ENCODE data around the gene TARP.

TARP gene

DNA sequence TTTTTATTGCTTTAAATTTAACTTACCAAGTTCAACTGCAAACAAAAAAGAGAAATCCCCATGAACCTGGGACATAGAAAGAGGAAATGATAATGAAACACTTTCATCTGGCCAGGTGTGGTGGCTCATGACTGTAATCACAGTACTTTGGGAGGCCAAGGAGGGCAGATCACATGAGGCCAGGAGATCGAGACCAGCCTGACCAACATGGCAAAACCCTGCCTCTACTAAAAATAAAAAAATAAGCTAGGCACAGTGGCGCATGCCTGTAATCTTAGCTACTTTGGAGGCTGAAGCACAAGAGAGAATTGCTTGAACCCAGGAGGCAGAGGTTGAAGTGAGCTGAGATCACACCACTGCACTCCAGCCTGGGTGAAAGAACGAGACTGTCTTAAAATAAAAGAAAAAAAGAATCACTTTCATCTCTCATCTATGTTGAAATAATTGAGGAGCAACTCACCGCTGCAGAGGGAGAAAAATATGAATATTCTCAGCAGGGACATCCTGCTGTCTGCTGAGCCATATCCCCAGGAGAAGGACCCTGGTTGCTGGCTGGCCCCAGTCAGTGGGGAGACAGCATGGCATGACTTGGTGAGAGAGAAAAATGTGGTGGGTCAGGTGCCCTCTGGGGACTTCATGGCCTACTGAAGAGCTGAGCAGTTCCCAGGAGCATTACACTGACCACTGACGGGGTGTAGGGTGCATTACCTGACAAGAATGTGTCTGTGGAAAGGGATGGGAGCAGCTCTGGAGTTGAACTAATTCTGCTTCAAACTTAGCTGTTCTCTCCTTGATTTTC is 22.8 kb upstream of the TARP start:
- Mint-ChIP-seq H3K4me3 (peak overlapping the region in 1 of 10 donors; percentile 4), H3K27ac (peak overlapping the region in 1 of 10 donors; percentile 69), H3K4me1 (peaks cover 0 to 47% (median 0%) of the 10 kb centered on the region in 4 donors), H3K36me3 (no peaks in the 10 kb centered on the region), H3K9me3 (no peaks in the 10 kb centered on the region), H3K27me3 (no peaks in the 10 kb centered on the region)
- POLR2A ChIA-PET: no interaction called here
- DNase-seq (no peak), ATAC-seq (no peak)

DNA sequence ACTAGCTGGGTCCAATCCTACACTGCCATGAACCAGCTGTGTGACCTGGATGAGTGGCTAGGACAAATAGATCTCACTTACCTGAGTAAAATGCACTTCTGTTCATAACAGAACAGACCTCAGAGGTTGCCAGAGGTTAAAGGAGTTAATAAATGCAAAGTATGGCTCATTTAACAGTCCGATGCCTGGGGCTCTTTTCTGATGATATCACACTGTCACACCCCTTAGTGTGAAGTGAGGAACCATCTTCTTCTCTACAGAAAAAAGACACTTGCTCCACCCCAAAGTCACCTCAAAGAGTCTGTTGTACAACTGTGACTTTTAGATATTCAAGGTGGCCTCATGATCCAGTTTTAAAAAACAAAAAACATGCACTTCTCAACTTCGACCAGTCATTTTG is 21.5 kb upstream of the TARP start:
- no peak overlapping the region for H3K27ac Mint-ChIP-seq
- H3K9me3 Mint-ChIP-seq: no peaks in the 10 kb centered on the region
- H3K4me1 Mint-ChIP-seq: peaks cover 0 to 35% (median 0%) of the 10 kb centered on the region in 4 donors
- no peak for ATAC-seq
- DNase-seq: no peak
- no peaks in the 10 kb centered on the region for H3K27me3 Mint-ChIP-seq
- POLR2A ChIA-PET: no interaction called here
- H3K4me3 Mint-ChIP-seq: no peak overlapping the region
- no peaks in the 10 kb centered on the region for H3K36me3 Mint-ChIP-seq

DNA sequence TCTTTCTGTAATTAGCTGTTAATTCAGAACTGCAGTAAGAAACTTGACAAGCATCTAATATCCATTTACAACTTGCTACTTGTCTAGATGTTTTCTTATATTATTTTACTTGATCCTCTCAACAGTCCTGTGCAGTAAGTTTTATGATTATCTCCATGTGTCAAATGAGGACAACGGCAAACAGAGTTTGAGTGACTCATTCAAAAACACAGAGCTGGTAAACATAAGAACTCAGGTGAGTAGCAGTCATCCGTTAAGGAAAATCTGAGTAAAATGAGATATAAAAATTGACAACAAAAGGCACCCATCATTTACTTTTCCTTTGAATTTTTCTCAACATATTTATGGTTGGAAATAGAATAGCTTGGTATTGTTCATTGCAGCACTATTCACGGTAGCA is 19.0 kb upstream of the TARP start:
- no peaks in the 10 kb centered on the region for H3K36me3 Mint-ChIP-seq
- peaks cover 0 to 28% (median 0%) of the 10 kb centered on the region in 4 donors for H3K4me1 Mint-ChIP-seq
- H3K27ac Mint-ChIP-seq: no peak overlapping the region
- ATAC-seq (no peak), DNase-seq (no peak)
- H3K27me3 Mint-ChIP-seq: no peaks in the 10 kb centered on the region
- H3K4me3 Mint-ChIP-seq: no peak overlapping the region
- POLR2A ChIA-PET: no interaction called here
- H3K9me3 Mint-ChIP-seq: no peaks in the 10 kb centered on the region

DNA sequence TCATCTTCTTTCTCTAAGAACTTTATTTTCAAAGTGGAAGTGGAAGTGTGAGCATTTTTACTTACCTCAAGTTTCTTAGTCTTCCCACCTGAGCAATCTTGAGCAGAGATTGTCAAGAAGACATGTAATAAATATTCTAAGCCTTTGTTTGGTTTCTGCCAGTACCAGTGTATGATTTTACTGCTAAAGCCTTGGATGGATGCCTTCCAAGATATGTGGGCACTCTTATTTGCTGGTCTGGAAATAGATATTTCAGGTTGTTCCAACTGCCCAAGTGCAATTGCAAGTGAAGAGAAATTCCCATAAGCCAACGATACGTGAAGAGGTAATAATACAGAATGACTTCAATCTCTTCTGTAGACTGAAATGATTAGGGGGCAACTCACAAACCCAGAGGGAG is 18.2 kb upstream of the TARP start:
- Mint-ChIP-seq H3K36me3 (no peaks in the 10 kb centered on the region), H3K4me1 (peaks cover 0 to 25% (median 0%) of the 10 kb centered on the region in 4 donors), H3K27ac (no peak overlapping the region), H3K9me3 (no peaks in the 10 kb centered on the region), H3K4me3 (no peak overlapping the region), H3K27me3 (no peaks in the 10 kb centered on the region)
- ATAC-seq: no peak
- DNase-seq: no peak
- POLR2A ChIA-PET: no interaction called here

DNA sequence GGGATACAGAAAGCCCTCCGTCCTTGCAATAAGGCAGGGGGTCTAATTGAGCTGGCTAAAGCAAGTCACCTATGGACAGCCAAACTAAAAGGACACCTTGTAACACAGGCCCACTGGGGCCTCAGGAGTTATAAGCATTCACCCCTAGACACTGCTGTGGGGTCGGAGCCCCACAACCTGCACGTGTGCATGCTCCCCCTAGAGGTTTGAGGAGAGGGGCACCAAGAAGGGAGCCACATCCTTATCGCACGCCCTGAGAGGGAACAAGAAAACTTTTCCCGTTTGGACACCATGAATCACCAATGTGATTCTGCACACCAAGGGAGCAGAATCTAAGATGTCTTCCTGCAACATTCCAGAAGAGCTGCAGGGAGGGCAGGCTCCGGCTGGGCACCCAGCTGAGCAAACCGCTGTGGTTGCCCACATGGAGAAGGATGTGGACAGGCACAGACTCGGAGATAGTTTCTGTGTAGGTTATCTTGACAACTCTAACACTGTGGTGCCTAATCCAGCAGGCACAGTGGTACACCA is 17.7 kb upstream of the TARP start:
- Mint-ChIP-seq H3K27me3 (no peaks in the 10 kb centered on the region), H3K27ac (no peak overlapping the region), H3K4me3 (no peak overlapping the region), H3K9me3 (no peaks in the 10 kb centered on the region), H3K4me1 (peaks cover 0 to 21% (median 0%) of the 10 kb centered on the region in 4 donors), H3K36me3 (no peaks in the 10 kb centered on the region)
- DNase-seq (no peak), ATAC-seq (no peak)
- POLR2A ChIA-PET: no interaction called here

DNA sequence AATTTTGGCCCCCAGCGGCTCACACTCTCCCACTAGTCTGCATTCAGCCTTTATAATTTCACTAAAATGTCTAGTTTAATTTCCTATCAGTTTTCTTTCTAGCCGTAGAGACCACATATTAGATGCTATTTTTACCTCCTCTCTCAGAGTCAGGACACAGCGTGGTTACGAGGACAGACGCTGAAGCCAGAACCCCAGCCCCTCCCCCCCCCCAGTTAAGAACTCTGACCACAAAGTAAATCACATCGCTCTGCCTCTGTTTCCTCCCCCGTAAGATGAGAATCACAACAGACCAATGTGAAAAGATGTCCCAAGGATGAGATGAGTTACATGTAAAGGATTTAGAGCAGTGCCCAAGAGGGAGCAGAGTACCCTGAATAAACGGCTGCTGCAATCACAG is 11.1 kb upstream of the TARP start:
- ATAC-seq (no peak), DNase-seq (no peak)
- POLR2A ChIA-PET: no interaction called here
- Mint-ChIP-seq H3K36me3 (no peaks in the 10 kb centered on the region), H3K27ac (no peak overlapping the region), H3K9me3 (no peaks in the 10 kb centered on the region), H3K27me3 (no peaks in the 10 kb centered on the region), H3K4me1 (peaks cover 0 to 44% (median 0%) of the 10 kb centered on the region in 4 donors), H3K4me3 (peak overlapping the region in 1 of 10 donors; percentile 28)

DNA sequence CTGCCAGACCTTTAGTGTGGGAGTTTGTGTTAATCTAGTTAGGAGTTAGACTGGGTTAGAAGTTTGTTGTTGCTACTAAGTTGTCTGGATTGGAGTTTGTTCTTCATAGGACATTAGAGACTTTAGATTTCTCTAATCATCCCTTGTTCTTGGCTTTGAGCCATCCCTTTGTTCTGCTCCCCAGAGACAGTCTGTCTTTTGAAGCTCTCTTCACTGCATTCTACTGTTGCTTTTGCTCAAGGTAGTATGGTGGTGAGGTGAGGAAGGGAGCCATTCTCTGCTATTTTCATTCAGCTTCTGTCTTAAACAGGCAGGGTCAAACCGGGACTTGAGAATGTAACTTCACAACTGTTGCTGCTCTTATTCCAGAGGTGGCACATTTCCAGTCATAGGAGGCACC is 10.4 kb upstream of the TARP start:
- POLR2A ChIA-PET: no interaction called here
- ATAC-seq: no peak
- no peak overlapping the region for H3K4me3 Mint-ChIP-seq
- H3K27me3 Mint-ChIP-seq: no peaks in the 10 kb centered on the region
- no peak overlapping the region for H3K27ac Mint-ChIP-seq
- DNase-seq: no peak
- no peaks in the 10 kb centered on the region for H3K9me3 Mint-ChIP-seq
- peaks cover 0 to 49% (median 0%) of the 10 kb centered on the region in 4 donors for H3K4me1 Mint-ChIP-seq
- H3K36me3 Mint-ChIP-seq: no peaks in the 10 kb centered on the region

DNA sequence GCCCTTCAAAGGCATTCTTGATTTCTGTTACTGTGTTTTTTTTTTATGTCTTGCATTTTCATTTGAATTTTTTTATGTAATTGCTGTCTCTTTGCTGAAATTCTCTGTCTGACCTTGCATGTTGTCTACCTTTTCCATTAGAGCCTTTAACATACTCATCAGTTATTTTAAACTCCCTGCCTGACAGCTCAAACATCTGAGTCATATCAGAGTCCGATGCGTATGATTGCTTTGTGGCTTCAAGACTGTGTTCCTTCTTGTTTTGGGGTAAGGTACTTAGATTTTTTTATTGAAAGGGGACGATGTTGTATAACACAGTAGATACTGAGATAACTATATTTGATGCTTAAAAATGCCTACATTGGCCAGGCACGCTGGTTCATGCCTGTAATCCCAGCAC is 9.7 kb upstream of the TARP start:
- no peaks in the 10 kb centered on the region for H3K9me3 Mint-ChIP-seq
- POLR2A ChIA-PET: no interaction called here
- H3K4me1 Mint-ChIP-seq: peaks cover 0 to 51% (median 0%) of the 10 kb centered on the region in 4 donors
- DNase-seq (no peak), ATAC-seq (no peak)
- H3K36me3 Mint-ChIP-seq: no peaks in the 10 kb centered on the region
- H3K27ac Mint-ChIP-seq: peak overlapping the region in 2 of 10 donors; percentile 11 to 66
- no peaks in the 10 kb centered on the region for H3K27me3 Mint-ChIP-seq
- no peak overlapping the region for H3K4me3 Mint-ChIP-seq

DNA sequence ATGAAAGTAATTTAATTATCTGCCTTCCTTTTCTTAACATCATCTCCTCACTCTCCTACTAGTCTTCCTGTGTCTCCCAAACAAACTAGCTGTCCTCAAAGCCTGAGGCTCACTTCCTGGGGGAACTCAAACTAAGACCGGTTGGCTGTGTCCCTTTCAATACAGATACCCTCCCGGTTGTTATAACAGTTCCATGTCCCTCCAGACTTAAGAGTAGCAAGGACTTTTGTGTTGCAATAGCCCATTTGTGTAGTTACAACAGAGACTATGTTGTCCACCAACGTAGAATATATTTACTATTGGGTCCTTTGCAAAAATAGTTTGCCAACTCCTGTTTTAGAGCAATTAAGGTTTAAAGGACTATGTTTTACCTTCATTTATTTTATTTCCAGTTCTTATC is 8.6 kb upstream of the TARP start:
- Mint-ChIP-seq H3K9me3 (no peaks in the 10 kb centered on the region), H3K4me1 (peaks cover 0 to 55% (median 0%) of the 10 kb centered on the region in 4 donors), H3K4me3 (no peak overlapping the region), H3K27ac (peak overlapping the region in 1 of 10 donors; percentile 58), H3K36me3 (no peaks in the 10 kb centered on the region), H3K27me3 (no peaks in the 10 kb centered on the region)
- ATAC-seq: no peak
- no peak for DNase-seq
- POLR2A ChIA-PET: no interaction called here

DNA sequence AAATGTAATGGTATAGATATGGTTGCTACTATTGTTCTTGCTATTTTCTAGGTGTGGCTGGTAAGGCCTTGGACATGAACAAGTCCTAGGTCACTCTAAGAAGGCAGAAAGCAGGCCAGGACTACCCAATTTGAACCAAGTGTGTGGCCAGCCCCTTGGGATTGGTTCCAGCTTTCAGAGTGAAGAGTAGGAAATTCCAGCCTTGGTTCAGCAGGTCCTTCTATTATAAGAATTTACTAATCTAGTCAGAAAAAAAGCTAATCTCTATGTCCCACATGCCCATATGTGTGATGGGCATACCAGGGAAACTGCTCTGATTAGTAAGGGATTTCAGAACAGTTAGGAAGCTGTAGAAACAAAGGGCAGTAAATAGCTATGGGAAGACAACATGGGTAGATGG is 7.8 kb upstream of the TARP start:
- DNase-seq (no peak), ATAC-seq (no peak)
- Mint-ChIP-seq H3K4me1 (peaks cover 0 to 58% (median 0%) of the 10 kb centered on the region in 4 donors), H3K36me3 (no peaks in the 10 kb centered on the region), H3K9me3 (no peaks in the 10 kb centered on the region), H3K27me3 (no peaks in the 10 kb centered on the region), H3K27ac (peak overlapping the region in 1 of 10 donors; percentile 65), H3K4me3 (no peak overlapping the region)
- POLR2A ChIA-PET: no interaction called here

DNA sequence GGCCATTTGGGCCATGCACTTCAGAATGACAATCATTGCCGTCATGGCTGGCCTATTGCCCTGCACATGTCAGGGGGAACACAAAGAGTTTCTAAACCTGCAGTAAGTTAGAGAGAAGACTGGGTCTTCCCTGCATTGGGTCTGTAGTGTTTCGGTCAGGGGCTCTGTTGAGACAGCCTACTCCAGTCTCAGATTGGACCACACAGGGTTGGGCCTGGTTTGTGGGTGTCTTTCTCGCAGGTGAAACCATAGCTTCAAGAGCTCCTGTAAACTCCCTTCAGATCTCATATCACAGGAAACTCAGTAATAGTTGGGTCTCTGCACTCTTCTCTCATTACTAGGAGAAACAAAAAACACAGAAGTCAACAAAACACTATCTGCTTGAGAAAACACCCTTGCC is 7.3 kb upstream of the TARP start:
- no peak for DNase-seq

DNA sequence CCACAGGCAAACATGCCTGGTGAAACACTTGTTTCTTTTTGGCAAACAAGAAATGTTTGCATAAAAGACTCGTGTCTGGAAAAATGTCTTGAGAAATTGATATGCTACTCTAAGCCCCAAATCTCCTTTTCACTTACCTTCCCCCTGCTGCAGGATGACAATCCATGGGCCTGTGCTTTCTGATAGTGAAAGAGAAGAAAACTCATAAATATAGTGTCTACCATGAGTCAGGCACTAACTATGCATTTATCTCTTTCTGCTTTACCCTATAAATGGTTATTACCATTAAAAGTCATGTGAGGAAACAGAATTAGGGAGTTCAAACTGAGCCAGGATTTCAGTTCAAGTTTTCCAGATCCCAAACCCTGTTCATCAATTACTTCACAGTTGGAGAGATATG is 6.6 kb upstream of the TARP start:
- no peak for ATAC-seq
- no peaks in the 10 kb centered on the region for H3K36me3 Mint-ChIP-seq
- no peak overlapping the region for H3K4me3 Mint-ChIP-seq
- no peaks in the 10 kb centered on the region for H3K27me3 Mint-ChIP-seq
- no peaks in the 10 kb centered on the region for H3K9me3 Mint-ChIP-seq
- DNase-seq: no peak
- no peak overlapping the region for H3K27ac Mint-ChIP-seq
- peaks cover 0 to 58% (median 0%) of the 10 kb centered on the region in 4 donors for H3K4me1 Mint-ChIP-seq
- POLR2A ChIA-PET: no interaction called here

More for the DNA sequence above, 7.3 kb upstream of the TARP start:
- ATAC-seq: no peak
- no peaks in the 10 kb centered on the region for H3K36me3 Mint-ChIP-seq
- POLR2A ChIA-PET: no interaction called here
- H3K27me3 Mint-ChIP-seq: no peaks in the 10 kb centered on the region
- H3K9me3 Mint-ChIP-seq: no peaks in the 10 kb centered on the region
- peak overlapping the region in 1 of 10 donors; percentile 65 for H3K27ac Mint-ChIP-seq
- H3K4me3 Mint-ChIP-seq: peak overlapping the region in 1 of 10 donors; percentile 15
- peaks cover 0 to 58% (median 0%) of the 10 kb centered on the region in 4 donors for H3K4me1 Mint-ChIP-seq

DNA sequence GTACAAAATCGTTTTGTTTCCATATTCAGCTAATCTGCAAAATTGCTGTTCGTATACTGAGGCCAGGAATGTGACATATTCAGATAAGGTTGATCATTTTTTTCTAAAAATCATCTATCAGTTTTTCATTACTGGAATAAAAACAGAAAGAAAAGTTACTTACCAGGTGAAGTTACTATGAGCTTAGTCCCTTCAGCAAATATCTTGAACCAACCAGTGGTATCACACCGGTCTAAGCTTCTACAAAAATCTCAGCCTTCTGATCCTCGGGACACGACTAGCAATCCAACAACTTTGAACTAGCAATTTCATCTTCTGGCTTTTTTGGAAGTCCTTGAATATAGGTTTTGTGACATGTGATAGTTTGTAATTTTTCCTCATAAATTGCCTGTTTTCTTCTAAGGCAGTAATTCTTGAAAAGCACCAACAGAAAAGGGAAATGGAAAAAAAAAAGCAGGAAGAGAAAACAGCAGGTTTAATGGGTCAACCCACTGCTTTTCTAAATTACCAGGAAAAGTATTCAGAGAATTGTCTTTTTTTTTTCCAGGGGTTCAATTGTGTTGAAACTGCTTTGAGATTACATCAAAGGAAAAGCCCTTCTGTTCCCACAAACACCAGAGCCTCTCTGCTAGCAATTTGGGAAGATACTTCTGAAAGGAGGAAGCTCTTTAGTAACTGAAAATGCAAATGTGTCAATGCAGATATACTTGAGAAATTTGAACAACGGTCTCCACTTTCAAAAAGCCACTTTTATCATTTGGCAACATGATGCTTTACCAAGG is 2.9 kb upstream of the TARP start:
- Mint-ChIP-seq H3K4me3 (peak overlapping the region in 7 of 10 donors; percentile 14 to 88 (median 57)), H3K27ac (peak overlapping the region in 3 of 10 donors; percentile 11 to 73 (median 25)), H3K36me3 (no peaks in the 10 kb centered on the region), H3K27me3 (no peaks in the 10 kb centered on the region), H3K9me3 (no peaks in the 10 kb centered on the region), H3K4me1 (peaks cover 0 to 29% (median 0%) of the 10 kb centered on the region in 4 donors)
- no peak for DNase-seq
- ATAC-seq: no peak
- POLR2A ChIA-PET: interaction anchor here (0.7 kb wide), 1 partner anchor 25 kb away, joined by 3 read pairs; no protein-coding TSS in a partner anchor

Data from naive thymus-derived CD8-positive, alpha-beta T cell (primary cell).